GM12878 (cell line): ENCODE data around the gene PDZD2. TPM values are rescaled to one million over a fixed set of nuclear protein-coding genes. Genes with fewer than 3 reads are reported as not detected.
A peak's percentile ranks its signal among the peaks of the same experiment; 100 is the strongest.

Experiments used
- ATAC-seq: fragments of 200-7000 bp; cut with Tn5 transposase; 3 replicates; pipeline ENCODE4 v1.9.1; 2020; ENCODE audit warnings: mild to moderate bottlenecking, moderate library complexity
- BruUV-seq: library from RNA; stranded (reverse); fragments of 400-500 nt; replicated peaks from 2 replicates; lab custom pipeline; 2021; lab: Mats Ljungman, UMichigan
- CTCF ChIA-PET: fragments of 300-600 bp; sonication (Branson Sonifier 250); formaldehyde crosslinking; extraction: SDS; loops from one replicate; lab custom pipeline; 2021; ENCODE audit warnings: inconsistent platforms; lab: Yijun Ruan, JAX
- POLR2A ChIA-PET: fragments of 350-600 bp; formaldehyde crosslinking; extraction: SDS; loops from one replicate; lab custom pipeline; 2021; ENCODE audit warnings: inconsistent platforms; lab: Charles Lee
- RAD21 ChIA-PET: fragments of 300-600 bp; sonication (Branson Sonifier 250); formaldehyde crosslinking; loops from one replicate; lab custom pipeline; 2023; ENCODE audit warnings: antibody characterized with exemption; ENCODE audit not compliant: unreplicated experiment; lab: Charles Lee
- SMC1A ChIA-PET: fragments of 300-600 bp; sonication (Branson Sonifier 250); formaldehyde crosslinking; loops from one replicate; lab custom pipeline; 2023; ENCODE audit not compliant: unreplicated experiment, uncharacterized antibody; lab: Charles Lee
- DNase-seq: peaks from one replicate; pipeline ENCODE4 v3.0.0-alpha.2; 2011; ENCODE audit warnings: low read depth, low spot score
- FAIRE-seq: peaks from 3 replicates; lab custom pipeline; 2011; peaks lifted over from hg19 to GRCh38; lab: Jason Lieb, UNC
- H2AFZ ChIP-seq: 2 replicates; pipeline ENCODE4 v1.6.0; 2011; ENCODE audit warnings: low read depth, low read length, control low read depth; ENCODE audit not compliant: control insufficient read depth
- H3K27ac ChIP-seq: 2 replicates; pipeline ENCODE4 v1.5.1; 2011; ENCODE audit warnings: control low read depth; ENCODE audit not compliant: control insufficient read depth, insufficient read depth
- H3K27me3 ChIP-seq, 2 experiments: replicated peaks in 1 of 2; 2 replicates each; pipeline versions ENCODE4 v1.6.0 to v1.6.1; 2011; ENCODE audit warnings: low read length in 1 of 2; ENCODE audit not compliant: control insufficient read depth in 2 of 2, insufficient read depth in 2 of 2
- H3K36me3 ChIP-seq, 2 experiments: 2 replicates each; pipeline ENCODE4 v1.5.1; 2011; ENCODE audit warnings: low read length in 1 of 2; ENCODE audit not compliant: control insufficient read depth in 2 of 2, insufficient read depth in 2 of 2
- H3K4me1 ChIP-seq: 2 replicates; pipeline ENCODE4 v1.6.1; 2011; ENCODE audit warnings: mild to moderate bottlenecking, low read length, moderate library complexity, mixed read lengths; ENCODE audit not compliant: control insufficient read depth, insufficient read depth
- H3K4me2 ChIP-seq: 2 replicates; pipeline ENCODE4 v1.6.0; 2011; ENCODE audit warnings: control low read depth; ENCODE audit not compliant: control insufficient read depth, insufficient read depth
- H3K4me3 ChIP-seq: fragments of 200-600 bp; sonication (generic); 2 replicates; pipeline ENCODE4 v1.5.1; 2016
- H3K79me2 ChIP-seq: 2 replicates; pipeline ENCODE4 v1.6.0; 2011; ENCODE audit warnings: low read length; ENCODE audit not compliant: control insufficient read depth, insufficient read depth
- H3K9ac ChIP-seq: 2 replicates; pipeline ENCODE4 v1.8.0; 2011; ENCODE audit warnings: low read length, control low read depth, mixed read lengths; ENCODE audit not compliant: control insufficient read depth, insufficient read depth
- H3K9me3 ChIP-seq: replicated peaks from 3 replicates; pipeline ENCODE4 v1.5.1; 2011; ENCODE audit warnings: mild to moderate bottlenecking, low read length; ENCODE audit not compliant: control insufficient read depth, insufficient read depth
- H4K20me1 ChIP-seq: 2 replicates; pipeline ENCODE4 v1.6.0; 2011; ENCODE audit not compliant: control insufficient read depth, insufficient read depth
- ASH2L ChIP-seq: fragments of 300-600, 200-600 bp; sonication (generic); IDR thresholded peaks from 2 replicates; pipeline ENCODE4 v1.6.1; 2017; ENCODE audit warnings: low read depth, mild to moderate bottlenecking, borderline replicate concordance
- ATF7 ChIP-seq: fragments of 450-650 bp; IDR thresholded peaks from 2 replicates; pipeline ENCODE4 v1.6.1; 2016; ENCODE audit warnings: low read depth, mild to moderate bottlenecking
- CBFB ChIP-seq: IDR thresholded peaks from 2 replicates; pipeline ENCODE4 v1.6.1; 2016; ENCODE audit warnings: antibody characterized with exemption, low read depth
- FOXM1 ChIP-seq: IDR thresholded peaks from 2 replicates; pipeline ENCODE4 v1.6.1; 2012; ENCODE audit warnings: low read depth, mild to moderate bottlenecking, inconsistent platforms, low read length, moderate library complexity
- GATAD2B ChIP-seq: fragments of 450-650 bp; conservative IDR thresholded peaks from 2 replicates; pipeline ENCODE4 v1.6.1; 2017; ENCODE audit warnings: low read depth, mild to moderate bottlenecking, moderate library complexity
- JUNB ChIP-seq: IDR thresholded peaks from 2 replicates; pipeline ENCODE4 v1.6.1; 2016; ENCODE audit warnings: antibody characterized with exemption, mild to moderate bottlenecking
- NFYA ChIP-seq: IDR thresholded peaks from 2 replicates; pipeline ENCODE4 v1.6.1; 2011; ENCODE audit warnings: low read depth, mild to moderate bottlenecking, low read length, improper control_type of control experiment, borderline replicate concordance
- RB1 ChIP-seq: fragments of 450-650 bp; formaldehyde crosslinking; IDR thresholded peaks from 2 replicates; pipeline ENCODE4 v1.6.1; 2017; ENCODE audit warnings: mild to moderate bottlenecking, borderline replicate concordance
- ZNF622 ChIP-seq: fragments of 450-650 bp; IDR thresholded peaks from 2 replicates; pipeline ENCODE4 v1.6.1; 2017; ENCODE audit warnings: mild to moderate bottlenecking, inconsistent platforms
- WGBS: methylation state at CpG from one replicate; pipeline ENCODE4 v1.1.6; 2016; ENCODE audit warnings: low lambda C conversion rate; ENCODE audit not compliant: insufficient replicate concordance, insufficient coverage; ENCODE audit errors: missing lambda C conversion rate; 5-methylcytosine and 5-hydroxymethylcytosine counted together
- in situ Hi-C: fragments of 300-500 bp; cut with MboI; formaldehyde crosslinking; loops from 9 replicates; pipeline ENCODE4 v1.14.3; 2018; ENCODE audit warnings: mixed read lengths
- intact Hi-C: fragments of 100-400 bp; cut with micrococcal nuclease; formaldehyde crosslinking; loops from one replicate; pipeline ENCODE4 v1.14.2; 2022; ENCODE audit not compliant: unreplicated experiment
- polyA plus RNA-seq, 11 experiments: library from polyadenylated mRNA; depleted of rRNA in 4 of 11; unstranded in 6 of 11; stranded (reverse) in 5 of 11; fragments of >200 nt; fragmentation: Nextera tagmentation in 4 of 11; fragmentation: Illumina TruSeq in 1 of 11; extraction: Ambion mirVana in 4 of 11; extraction: Trizol in 1 of 11; gene quantifications; 1 replicate in 1 of 11; 2 replicates in 10 of 11; pipeline versions ENCODE4 v1.2.1 to v1.2.3, GENCODE V29; 2011 to 2016; ENCODE audit warnings: inconsistent platforms in 2 of 11, missing spikeins in 2 of 11, low read depth in 1 of 11
- total RNA-seq, 4 experiments: library from RNA; depleted of rRNA in 3 of 4; stranded (reverse); fragments of >200 nt in 3 of 4; fragmentation: Illumina TruSeq in 1 of 4; extraction: Trizol in 1 of 4; gene quantifications; 2 replicates each; pipeline versions ENCODE4 v1.2.1 to v1.2.3, GENCODE V29; 2013 to 2021

Gene PDZD2
- total and polyA plus RNA-seq, 10 of the 15 experiments (the other 5 are each of a cell fraction or from before 2014, with no cell fraction given): 0.01 to 0.58 (median 0.29) TPM; not detected in 3

DNA sequence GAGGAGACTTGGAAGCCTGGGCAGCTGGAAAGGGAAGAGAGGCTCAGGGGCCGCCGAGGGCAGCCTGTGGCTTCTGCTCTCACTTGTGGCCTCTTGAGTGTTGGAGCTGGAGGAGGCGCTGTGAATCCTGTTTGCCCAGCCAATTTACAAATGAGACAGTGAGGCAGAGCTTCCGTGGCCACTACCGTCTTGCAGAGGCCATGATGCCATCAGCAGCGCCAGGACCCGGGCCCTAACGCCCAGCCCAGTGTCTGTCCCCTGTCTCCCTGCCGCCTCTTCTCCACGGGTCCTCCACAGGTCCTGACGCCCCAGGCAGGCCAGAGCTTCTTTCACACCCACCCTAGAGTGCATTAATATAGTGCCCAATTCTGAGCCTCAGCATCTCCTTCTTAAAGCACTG, 362.4 kb downstream of the PDZD2 start:
- Histone ChIP-seq H2AFZ (no peak overlapping the region), H3K36me3 (no peaks in the 10 kb centered on the region), H3K9me3 (no peaks in the 10 kb centered on the region; the same call in 2 of the 3 replicates), H3K27ac (no peak overlapping the region), H4K20me1 (no peaks in the 10 kb centered on the region), H3K27me3 (no peaks in the 10 kb centered on the region), H3K79me2 (no peaks in the 10 kb centered on the region), H3K4me3 (no peak overlapping the region), H3K4me2 (no peak overlapping the region), H3K4me1 (no peaks in the 10 kb centered on the region), H3K9ac (no peak overlapping the region)
- in situ Hi-C loops (no loop called here), intact Hi-C loops (no loop called here)
- whole genome bisulfite sequencing: 56% methylated on average over 10 of the region's 11 CpGs
- ATAC-seq (no peak; the same call in 2 of the 3 replicates), DNase-seq (no peak), FAIRE-seq (no peak)
- ChIA-PET SMC1A (no interaction called here), RAD21 (no interaction called here), CTCF (no interaction called here), POLR2A (no interaction called here)
- no TSS peak for BruUV-seq
- no peak for TF ChIP-seq ASH2L
- TF ChIP-seq GATAD2B: no peak
- no peak for TF ChIP-seq ZNF622
- TF ChIP-seq JUNB: no peak
- TF ChIP-seq CBFB: no peak

GRCh38 chr5:32001707-32002106, 362.8 kb downstream of the PDZD2 start:
- H4K20me1 ChIP-seq: no peaks in the 10 kb centered on the region
- ChIA-PET CTCF (no interaction called here), POLR2A (no interaction called here), SMC1A (no interaction called here), RAD21 (no interaction called here)
- in situ Hi-C loops: no loop called here
- H3K27ac ChIP-seq: no peak overlapping the region
- no peak overlapping the region for H2AFZ ChIP-seq
- no peak overlapping the region for H3K9ac ChIP-seq
- DNase-seq: no peak
- WGBS: 74% methylated on average over 11 of the region's 11 CpGs
- H3K9me3 ChIP-seq: no peaks in the 10 kb centered on the region; the same call in 2 of the 3 replicates
- no peaks in the 10 kb centered on the region for H3K4me1 ChIP-seq
- intact Hi-C loops: no loop called here
- TF ChIP-seq FOXM1 (no peak), RB1 (no peak), NFYA (no peak), ATF7 (no peak)
- TF ChIP-seq, all 136 proteins: peak for 0
- peak; percentile 24; the same call in 2 of the 3 replicates for ATAC-seq
- H3K27me3 ChIP-seq: no peaks in the 10 kb centered on the region
- H3K36me3 ChIP-seq: no peaks in the 10 kb centered on the region
- H3K4me3 ChIP-seq: no peak overlapping the region
- no peaks in the 10 kb centered on the region for H3K79me2 ChIP-seq
- no peak for FAIRE-seq
- no peak overlapping the region for H3K4me2 ChIP-seq
- no TSS peak for BruUV-seq
